Measurements from ENCODE around the gene WAS.

- TF ChIP-seq CTCF (IDR thresholded peaks at IDR 0.05) = no peak
- TF ChIP-seq POLR2A (IDR thresholded peaks at IDR 0.05) = no peak
Measured at GRCh38 chrX:48702716-48703115, 19.1 kb downstream of the WAS start.

Data from heart left ventricle (tissue), 13 donors.